Fibroblast of mammary gland (primary cell): Measurements from ENCODE around the gene DCLK2.

Source experiments
- DNase-seq: peaks from one replicate; pipeline ENCODE4 v3.0.0-alpha.2; 2010; ENCODE audit warnings: low read depth
- H3K4me3 ChIP-seq: 2 replicates; pipeline ENCODE4 v1.5.1; 2011; ENCODE audit warnings: low read depth, mild to moderate bottlenecking, low read length, moderate library complexity; ENCODE audit not compliant: control insufficient read depth
- CTCF ChIP-seq: conservative IDR thresholded peaks from 2 replicates; pipeline ENCODE4 v1.5.1; 2011; ENCODE audit warnings: low read depth, low read length, inconsistent platforms; ENCODE audit not compliant: control insufficient read depth, insufficient read depth

The DCLK2 gene

GRCh38 chr4:150252741-150253140 lies 174.5 kb downstream of the DCLK2 start:
- H3K4me3 ChIP-seq = no peak overlapping the region
- no peak for TF ChIP-seq CTCF
- no peak for DNase-seq

DNA sequence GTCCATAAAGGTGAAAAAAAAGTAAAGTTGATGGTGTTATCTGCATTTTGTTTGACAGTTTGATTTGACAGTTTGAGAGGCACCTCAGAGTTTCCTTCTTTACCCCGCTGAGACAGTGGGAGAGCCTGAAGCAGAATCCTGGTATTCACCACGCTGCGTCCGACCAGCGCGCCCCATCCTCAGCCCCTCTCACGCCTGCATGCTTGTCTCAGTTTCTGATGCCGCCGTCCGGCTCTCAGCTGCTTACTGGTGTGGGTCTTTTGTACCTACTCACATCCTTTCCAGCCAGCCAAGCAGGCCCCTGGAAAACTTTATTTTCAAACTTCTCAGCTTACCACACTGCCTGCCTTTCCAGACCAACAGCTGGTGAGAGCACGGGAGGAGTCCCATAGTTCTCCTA lies 175.2 kb downstream of the DCLK2 start:
- no peak for TF ChIP-seq CTCF
- H3K4me3 ChIP-seq = no peak overlapping the region
- no peak for DNase-seq

- no peak for TF ChIP-seq CTCF
- DNase-seq = no peak
- H3K4me3 ChIP-seq = no peak overlapping the region
Measured at GRCh38 chr4:150253965-150254630, 175.9 kb downstream of the DCLK2 start.

GRCh38 chr4:150255610-150256224 lies 177.5 kb downstream of the DCLK2 start:
- H3K4me3 ChIP-seq = no peak overlapping the region
- no peak for TF ChIP-seq CTCF
- DNase-seq = no peak

- no peak for DNase-seq
- no peak for TF ChIP-seq CTCF
Measured at GRCh38 chr4:150256225-150256620, 178.0 kb downstream of the DCLK2 start.

GRCh38 chr4:150256841-150257730 lies 178.8 kb downstream of the DCLK2 start:
- TF ChIP-seq CTCF = no peak
- no peak for DNase-seq

More at GRCh38 chr4:150256225-150256620, 178.0 kb downstream of the DCLK2 start:
- no peak overlapping the region for H3K4me3 ChIP-seq

More at GRCh38 chr4:150256841-150257730, 178.8 kb downstream of the DCLK2 start:
- no peak overlapping the region for H3K4me3 ChIP-seq
